22Rv1 (cell line): Measurements from ENCODE around the gene PRDM8.

Experiments
- CTCF ChIP-seq: fragments of 450-650 bp; IDR thresholded peaks from 2 replicates; pipeline ENCODE4 v1.5.1; 2017; ENCODE audit warnings: mild to moderate bottlenecking
- ZFX ChIP-seq: fragments of 450-650 bp; IDR thresholded peaks from 2 replicates; pipeline ENCODE4 v1.6.1; 2017; ENCODE audit warnings: antibody characterized with exemption, borderline replicate concordance

- TF ChIP-seq CTCF, result no peak
- no peak for TF ChIP-seq ZFX
Observed at GRCh38 chr4:80192937-80193336, 4.4 kb upstream of the PRDM8 start.
